ENCODE measurements around the gene TMEM163. TPM values are rescaled to one million over a fixed set of nuclear protein-coding genes. Genes with fewer than 3 reads are reported as not detected.

TMEM163 gene
- total RNA-seq, 1 donor from 2014 or later = 6.0 TPM

- H3K9me3 Mint-ChIP-seq = peaks cover 24% of the 10 kb centered on the region
- H3K4me1 Mint-ChIP-seq = no peaks in the 10 kb centered on the region
- H3K27me3 Mint-ChIP-seq = no peaks in the 10 kb centered on the region
- intact Hi-C loops (cut with micrococcal nuclease) = no loop called here
- peaks cover 4% of the 10 kb centered on the region for H3K36me3 Mint-ChIP-seq (ENCODE audit: low read depth)
- no peak for TF ChIP-seq CTCF (IDR thresholded peaks at IDR 0.05)
- ChIA-PET CTCF (no interaction called here), POLR2A (no interaction called here)
- no peak overlapping the region for H3K27ac Mint-ChIP-seq
- DNase-seq (no peak), ATAC-seq (ENCODE audit: low read depth) (no peak)
- H3K4me3 Mint-ChIP-seq = no peak overlapping the region
Observed at GRCh38 chr2:134611316-134611715, 107.5 kb downstream of the TMEM163 start.

- no peak for TF ChIP-seq CTCF (IDR thresholded peaks at IDR 0.05)
- Mint-ChIP-seq H3K9me3 (peaks cover 24% of the 10 kb centered on the region), H3K36me3 (ENCODE audit: low read depth) (peaks cover 4% of the 10 kb centered on the region), H3K27me3 (no peaks in the 10 kb centered on the region), H3K4me1 (no peaks in the 10 kb centered on the region), H3K27ac (no peak overlapping the region), H3K4me3 (no peak overlapping the region)
- intact Hi-C loops (cut with micrococcal nuclease) = no loop called here
- ChIA-PET CTCF (no interaction called here), POLR2A (no interaction called here)
- DNase-seq (no peak), ATAC-seq (ENCODE audit: low read depth) (no peak)
Observed at GRCh38 chr2:134610871-134611270, 107.9 kb downstream of the TMEM163 start.

GRCh38 chr2:134609924-134610513 is 108.8 kb downstream of the TMEM163 start:
- peaks cover 24% of the 10 kb centered on the region for H3K9me3 Mint-ChIP-seq
- no peaks in the 10 kb centered on the region for H3K4me1 Mint-ChIP-seq
- no peak for ATAC-seq (ENCODE audit: low read depth)
- TF ChIP-seq CTCF (IDR thresholded peaks at IDR 0.05) = no peak
- intact Hi-C loops (cut with micrococcal nuclease) = no loop called here
- POLR2A ChIA-PET = no interaction called here
- no peak overlapping the region for H3K4me3 Mint-ChIP-seq
- DNase-seq = no peak
- H3K27ac Mint-ChIP-seq = no peak overlapping the region
- no peaks in the 10 kb centered on the region for H3K27me3 Mint-ChIP-seq
- peaks cover 4% of the 10 kb centered on the region for H3K36me3 Mint-ChIP-seq (ENCODE audit: low read depth)
- CTCF ChIA-PET = no interaction called here

- ATAC-seq (ENCODE audit: low read depth) = no peak
- no peak for DNase-seq
- ChIA-PET POLR2A (no interaction called here), CTCF (no interaction called here)
- TF ChIP-seq CTCF (IDR thresholded peaks at IDR 0.05) = no peak
- Mint-ChIP-seq H3K4me1 (no peaks in the 10 kb centered on the region), H3K27me3 (no peaks in the 10 kb centered on the region), H3K4me3 (no peak overlapping the region), H3K27ac (no peak overlapping the region), H3K9me3 (no peaks in the 10 kb centered on the region), H3K36me3 (ENCODE audit: low read depth) (no peaks in the 10 kb centered on the region)
- intact Hi-C loops (cut with micrococcal nuclease) = no loop called here
Observed at GRCh38 chr2:134603966-134604365, 114.8 kb downstream of the TMEM163 start.

- ATAC-seq (ENCODE audit: low read depth) = no peak
- CTCF ChIA-PET = no interaction called here
- Mint-ChIP-seq H3K27ac (no peak overlapping the region), H3K4me1 (no peaks in the 10 kb centered on the region), H3K9me3 (no peaks in the 10 kb centered on the region), H3K4me3 (no peak overlapping the region), H3K27me3 (no peaks in the 10 kb centered on the region), H3K36me3 (ENCODE audit: low read depth) (no peaks in the 10 kb centered on the region)
- intact Hi-C loops (cut with micrococcal nuclease) = no loop called here
- POLR2A ChIA-PET = no interaction called here
- no peak for TF ChIP-seq CTCF (IDR thresholded peaks at IDR 0.05)
- DNase-seq = no peak
Observed at GRCh38 chr2:134602666-134603065, 116.1 kb downstream of the TMEM163 start.

Data from activated B cell treated with CpG ODN at 0.5 μM for 24 hours (primary cell).